Mononuclear cell (primary cell): Measurements from ENCODE around the gene SAMD4B. TPM values are rescaled to one million over a fixed set of nuclear protein-coding genes. Genes with fewer than 3 reads are reported as not detected.
"Not testable (repeated sequence)": the region's sequence is repeated elsewhere in the genome, so short reads cannot be mapped to it uniquely, and the experiment has no call there.

Source experiments
- H3K27me3 ChIP-seq: 2 replicates; pipeline ENCODE4 v1.6.0; 2011; ENCODE audit warnings: low read length, control low read depth; ENCODE audit not compliant: insufficient read depth
- H3K4me1 ChIP-seq: 2 replicates; pipeline ENCODE4 v1.5.1; 2011; ENCODE audit warnings: mild to moderate bottlenecking, low read length, control low read depth; ENCODE audit not compliant: insufficient read depth
- H3K4me3 ChIP-seq: 2 replicates; pipeline ENCODE4 v1.5.1; 2011; ENCODE audit warnings: mild to moderate bottlenecking, low read length, moderate library complexity
- H3K9me3 ChIP-seq: 2 replicates; pipeline ENCODE4 v1.5.1; 2011; ENCODE audit warnings: low read depth, mild to moderate bottlenecking, control low read depth, low read length
- total RNA-seq: library from RNA; depleted of rRNA; stranded (reverse); fragments of >200 nt; gene quantifications from one replicate; pipeline ENCODE4 v1.2.3, GENCODE V29; 2012

SAMD4B gene
- total RNA-seq, 1 donor = 30.0 TPM

DNA sequence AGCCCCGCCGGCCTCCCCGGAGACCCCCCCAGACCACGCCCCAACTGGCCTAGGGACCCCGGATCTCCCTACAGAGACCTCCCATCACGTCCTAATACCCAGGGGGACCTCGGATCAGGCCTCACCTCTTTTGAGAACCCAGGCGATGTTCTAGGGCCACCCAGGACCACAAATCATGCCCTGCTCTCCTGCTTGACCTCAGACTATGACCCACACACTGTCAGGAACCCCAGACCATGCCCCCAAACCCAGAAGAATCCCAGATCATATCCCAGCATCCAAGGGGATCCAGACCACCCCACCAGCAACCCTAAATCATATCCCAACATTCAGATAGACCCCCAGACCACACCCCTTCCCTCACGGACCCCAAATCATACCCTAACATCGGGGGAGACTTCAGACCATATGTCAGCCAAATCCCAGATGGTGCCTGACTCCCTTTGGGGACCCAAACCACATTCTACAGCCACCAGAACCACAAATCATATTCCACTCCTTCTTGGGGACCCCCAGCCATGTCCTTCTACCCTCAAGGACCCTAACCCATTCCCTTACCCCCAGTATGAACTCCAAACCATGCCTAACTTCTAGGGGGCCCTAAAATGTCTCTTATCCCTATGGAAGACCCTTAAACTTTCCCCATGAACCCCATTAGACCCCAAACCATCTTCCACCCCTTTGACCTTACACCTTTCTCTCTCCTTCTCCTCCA is 20.9 kb upstream of the SAMD4B start:
- Histone ChIP-seq H3K4me3 (no peak overlapping the region), H3K4me1 (peaks cover 4% of the 10 kb centered on the region), H3K9me3 (no peaks in the 10 kb centered on the region), H3K27me3 (no peaks in the 10 kb centered on the region)

DNA sequence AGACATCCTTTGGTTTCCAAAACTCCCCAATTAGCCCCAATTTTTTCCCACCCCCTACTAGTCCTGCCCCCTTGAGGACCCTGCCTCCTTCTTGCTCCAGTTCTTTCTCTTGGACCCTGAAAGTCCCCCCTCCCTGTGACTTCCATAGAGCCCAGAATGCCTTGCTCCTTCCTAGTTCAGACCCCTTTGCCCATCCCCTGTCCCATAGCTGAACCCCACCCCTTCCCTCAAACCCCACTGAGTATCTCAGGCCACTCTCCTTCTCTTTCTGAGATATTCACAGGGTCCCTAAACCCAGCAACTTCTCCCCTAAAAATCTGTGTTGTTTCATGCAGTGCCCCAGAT is 20.4 kb upstream of the SAMD4B start:
- H3K27me3 ChIP-seq = no peaks in the 10 kb centered on the region
- peaks cover 4% of the 10 kb centered on the region for H3K4me1 ChIP-seq
- no peak overlapping the region for H3K4me3 ChIP-seq
- H3K9me3 ChIP-seq = no peaks in the 10 kb centered on the region

GRCh38 chr19:39324242-39324842 is 17.9 kb upstream of the SAMD4B start:
- Histone ChIP-seq H3K4me1 (peaks cover 22% of the 10 kb centered on the region), H3K9me3 (no peaks in the 10 kb centered on the region), H3K4me3 (no peak overlapping the region), H3K27me3 (no peaks in the 10 kb centered on the region)

- no peak overlapping the region for H3K4me3 ChIP-seq
- no peaks in the 10 kb centered on the region for H3K9me3 ChIP-seq
- no peaks in the 10 kb centered on the region for H3K27me3 ChIP-seq
- peaks cover 34% of the 10 kb centered on the region for H3K4me1 ChIP-seq
Observed at GRCh38 chr19:39325778-39326665, 16.2 kb upstream of the SAMD4B start.

GRCh38 chr19:39327363-39328045 is 14.7 kb upstream of the SAMD4B start:
- Histone ChIP-seq H3K4me3 (no peak overlapping the region), H3K9me3 (no peaks in the 10 kb centered on the region), H3K27me3 (no peaks in the 10 kb centered on the region), H3K4me1 (peaks cover 44% of the 10 kb centered on the region)

DNA sequence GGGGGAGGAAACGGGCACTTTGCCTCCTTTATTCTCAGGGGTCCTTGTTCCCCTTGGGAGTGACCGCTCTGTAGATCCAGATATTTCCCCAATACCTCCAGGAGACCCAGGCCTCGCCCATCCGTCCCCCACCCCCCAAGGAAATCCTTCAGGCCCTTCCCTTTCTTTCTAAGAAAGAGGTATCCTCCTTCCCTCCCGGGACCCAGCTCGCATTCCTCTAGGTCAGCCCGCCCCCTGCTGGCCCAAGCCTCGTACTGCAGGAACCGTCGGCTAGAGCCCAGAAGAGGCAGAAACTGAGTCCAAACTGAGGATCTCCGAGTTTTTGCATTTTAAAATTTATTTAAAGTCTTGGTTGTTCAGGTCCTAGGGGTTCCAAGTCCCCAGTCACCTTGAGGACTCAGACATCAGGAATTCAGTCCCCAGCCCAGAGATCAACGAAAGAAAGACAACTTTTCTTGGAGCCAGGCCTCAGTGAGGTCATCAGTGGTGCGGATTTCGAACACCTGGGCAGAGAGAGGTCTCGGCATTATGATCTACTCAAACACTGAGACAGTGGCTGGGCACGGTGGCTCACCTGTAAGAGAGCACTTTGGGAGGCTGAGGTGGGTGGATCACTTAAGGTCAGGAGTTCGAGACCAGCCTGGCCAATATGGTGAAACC is 14.0 kb upstream of the SAMD4B start:
- Histone ChIP-seq H3K4me1 (peaks cover 51% of the 10 kb centered on the region), H3K4me3 (no peak overlapping the region), H3K27me3 (no peaks in the 10 kb centered on the region)

DNA sequence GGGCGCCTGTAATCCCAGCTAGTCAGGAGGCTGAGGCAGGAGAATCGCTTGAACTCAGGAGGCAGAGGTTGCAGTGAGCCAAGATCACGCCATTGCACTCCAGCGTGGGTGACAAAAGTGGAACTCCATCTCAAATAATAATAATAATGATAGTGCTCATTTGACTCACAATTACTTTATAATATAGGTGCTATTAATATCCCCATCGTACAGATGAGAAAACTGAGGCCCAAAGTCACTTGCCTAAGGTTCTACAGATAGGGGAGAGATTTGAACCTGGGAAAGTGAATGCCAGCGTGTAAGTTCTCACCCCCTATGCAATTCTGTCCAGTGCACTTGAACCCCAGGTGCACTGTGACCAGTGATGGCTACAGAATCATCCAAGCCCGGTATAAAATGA is 12.3 kb upstream of the SAMD4B start:
- H3K4me3 ChIP-seq = no peak overlapping the region
- H3K27me3 ChIP-seq = no peaks in the 10 kb centered on the region
- peaks cover 69% of the 10 kb centered on the region for H3K4me1 ChIP-seq
- H3K9me3 ChIP-seq = no peaks in the 10 kb centered on the region

More for the DNA sequence above, 14.0 kb upstream of the SAMD4B start:
- H3K9me3 ChIP-seq = no peaks in the 10 kb centered on the region

- Histone ChIP-seq H3K9me3 (no peaks in the 10 kb centered on the region), H3K4me1 (peaks cover 86% of the 10 kb centered on the region), H3K27me3 (no peaks in the 10 kb centered on the region), H3K4me3 (no peak overlapping the region)
Observed at GRCh38 chr19:39332293-39332692, 9.9 kb upstream of the SAMD4B start.

DNA sequence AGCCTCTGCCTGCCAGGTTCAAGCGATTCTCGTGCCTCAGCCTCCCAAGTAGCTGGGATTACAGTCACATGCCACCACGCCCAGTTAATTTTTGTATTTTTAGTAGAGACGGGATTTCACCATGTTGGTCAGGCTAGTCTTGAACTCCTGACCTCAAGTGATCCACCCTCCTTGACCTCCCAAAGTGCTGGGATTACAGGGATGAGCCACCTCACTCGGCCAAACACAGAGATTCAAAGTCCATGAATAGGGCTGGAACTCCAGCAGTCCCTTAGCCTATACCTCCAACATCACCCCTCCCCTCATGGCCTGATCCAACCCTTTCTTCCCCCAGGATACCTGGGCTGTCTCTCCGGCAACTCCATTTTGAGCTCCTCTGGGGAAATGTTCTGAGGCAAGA is 9.5 kb upstream of the SAMD4B start:
- not testable (repeated sequence) for H3K27me3 ChIP-seq, H3K9me3 ChIP-seq, H3K4me3 ChIP-seq
- peaks cover 89% of the 10 kb centered on the region for H3K4me1 ChIP-seq

GRCh38 chr19:39333507-39333906 is 8.7 kb upstream of the SAMD4B start:
- H3K9me3 ChIP-seq = no peaks in the 10 kb centered on the region
- peaks cover 88% of the 10 kb centered on the region for H3K4me1 ChIP-seq
- no peak overlapping the region for H3K4me3 ChIP-seq
- no peaks in the 10 kb centered on the region for H3K27me3 ChIP-seq

- H3K4me3 ChIP-seq = peak overlapping the region; percentile 97
- H3K27me3 ChIP-seq = no peaks in the 10 kb centered on the region
- H3K9me3 ChIP-seq = no peaks in the 10 kb centered on the region
- H3K4me1 ChIP-seq = peaks cover 84% of the 10 kb centered on the region
Observed at GRCh38 chr19:39334444-39334976, 7.7 kb upstream of the SAMD4B start.

DNA sequence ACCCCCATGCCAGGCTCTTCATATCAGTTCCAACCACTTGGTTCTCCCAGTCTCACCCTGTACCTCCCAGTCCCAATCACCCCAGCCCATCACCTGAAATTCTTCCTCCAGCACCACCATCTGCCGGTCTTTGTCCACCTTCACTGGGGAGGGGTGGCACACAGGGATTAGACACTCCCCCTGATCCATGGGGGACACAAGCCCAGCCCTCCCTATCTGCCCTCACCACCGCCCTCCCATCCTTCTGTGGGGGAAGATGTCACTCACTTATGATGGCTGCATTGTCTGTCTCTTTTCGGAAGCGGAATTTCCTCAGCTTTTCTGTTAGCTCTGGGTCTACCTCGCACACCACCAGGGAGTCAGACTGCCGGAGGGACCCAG is 7.1 kb upstream of the SAMD4B start:
- H3K27me3 ChIP-seq = no peaks in the 10 kb centered on the region
- no peaks in the 10 kb centered on the region for H3K9me3 ChIP-seq
- peak overlapping the region; percentile 97 for H3K4me3 ChIP-seq
- peaks cover 84% of the 10 kb centered on the region for H3K4me1 ChIP-seq

DNA sequence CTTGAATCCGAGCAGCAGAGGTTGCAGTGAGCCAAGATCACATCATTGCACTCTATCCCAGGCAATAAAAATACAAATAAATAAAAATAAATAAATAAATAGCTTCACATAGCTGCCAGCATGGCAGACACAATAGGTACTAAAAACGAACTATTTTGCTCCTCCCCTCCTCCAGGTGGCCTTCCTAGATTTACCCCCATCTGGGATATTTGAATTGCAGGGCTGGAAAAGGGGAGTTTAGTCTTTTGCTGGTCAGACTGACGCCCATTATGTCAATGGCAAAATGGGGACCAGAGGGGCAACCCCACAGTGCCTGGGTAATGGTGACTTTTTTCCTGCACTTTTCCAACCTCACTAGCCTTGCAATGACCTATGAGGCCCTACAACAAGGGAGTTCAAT is 5.7 kb upstream of the SAMD4B start:
- Histone ChIP-seq H3K9me3 (no peaks in the 10 kb centered on the region), H3K4me1 (peaks cover 84% of the 10 kb centered on the region), H3K4me3 (no peak overlapping the region), H3K27me3 (no peaks in the 10 kb centered on the region)

DNA sequence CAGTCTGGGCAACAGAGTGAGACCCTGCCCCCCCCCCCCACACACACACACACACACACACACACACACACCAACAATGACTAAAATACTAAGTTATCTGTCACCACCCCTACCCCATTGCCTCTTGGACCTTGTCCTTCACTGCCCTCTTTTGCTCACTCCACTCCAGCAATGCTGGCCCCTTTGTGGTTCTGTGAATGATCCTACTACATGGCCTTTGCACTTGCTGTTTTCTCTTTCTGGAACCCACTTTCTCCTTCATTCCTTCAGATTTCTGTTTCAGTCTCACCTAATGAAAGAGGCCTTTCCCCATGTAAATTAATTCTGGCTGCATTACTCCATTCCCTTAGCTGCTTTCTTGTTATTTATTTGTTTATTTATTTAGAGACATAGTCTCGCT is 2.5 kb upstream of the SAMD4B start:
- Histone ChIP-seq H3K4me3 (no peak overlapping the region), H3K9me3 (no peaks in the 10 kb centered on the region), H3K4me1 (peaks cover 72% of the 10 kb centered on the region), H3K27me3 (no peaks in the 10 kb centered on the region)
